GM21576 (cell line): ENCODE measurements around the gene COMMD4.
A peak's percentile ranks its signal among the peaks of the same experiment; 100 is the strongest.
"Not testable (repeated sequence)": the region's sequence is repeated elsewhere in the genome, so short reads cannot be mapped to it uniquely, and the experiment has no call there.

Source experiments
- ATAC-seq: cut with Tn5 transposase; IDR thresholded peaks from one replicate; pipeline ENCODE4 v1.9.1; 2021; ENCODE audit warnings: mild to moderate bottlenecking, moderate library complexity; ENCODE audit not compliant: unreplicated experiment

The COMMD4 gene

GRCh38 chr15:75329571-75329970 is 6.3 kb upstream of the COMMD4 start:
- no peak for ATAC-seq

DNA sequence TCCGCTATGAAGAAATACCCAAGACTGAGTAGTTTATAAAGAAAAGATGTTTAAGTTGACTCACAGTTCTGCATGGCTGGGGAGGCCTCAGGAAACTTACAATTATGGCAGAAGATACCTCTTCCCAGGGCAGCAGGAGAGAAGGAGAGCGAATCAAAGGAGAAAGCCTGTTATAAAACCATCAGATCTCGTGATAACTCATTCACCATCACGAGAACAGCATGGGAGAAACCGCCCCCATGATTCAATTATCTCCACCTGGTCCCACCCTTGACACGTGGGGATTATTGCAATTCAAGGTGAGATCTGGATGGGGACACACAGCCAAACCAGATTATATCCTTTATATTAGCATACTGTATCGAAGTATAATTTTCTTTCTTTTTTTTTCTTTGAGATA is 3.8 kb upstream of the COMMD4 start:
- not testable (repeated sequence) for ATAC-seq

GRCh38 chr15:75333654-75334419 is 2.0 kb upstream of the COMMD4 start:
- not testable (repeated sequence) for ATAC-seq

DNA sequence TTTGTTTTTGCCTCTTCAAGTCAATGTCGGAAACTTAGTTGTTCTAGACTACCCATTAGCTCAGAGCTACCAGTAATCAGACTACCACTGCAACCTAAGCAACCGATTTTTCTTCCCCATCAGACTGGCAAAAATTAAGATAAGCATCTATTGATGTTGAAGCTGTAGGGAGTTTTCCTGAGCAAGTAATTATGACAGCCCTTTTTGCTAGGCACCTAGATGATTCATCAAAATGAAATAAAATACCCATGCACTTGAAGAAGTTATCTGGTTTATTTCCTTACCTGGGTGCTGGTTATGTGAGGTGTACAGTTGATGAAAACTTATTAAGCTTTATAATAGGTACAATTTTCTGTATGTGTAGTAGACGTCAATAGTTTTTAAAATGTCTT is 554 bp upstream of the COMMD4 start:
- no peak for ATAC-seq

DNA sequence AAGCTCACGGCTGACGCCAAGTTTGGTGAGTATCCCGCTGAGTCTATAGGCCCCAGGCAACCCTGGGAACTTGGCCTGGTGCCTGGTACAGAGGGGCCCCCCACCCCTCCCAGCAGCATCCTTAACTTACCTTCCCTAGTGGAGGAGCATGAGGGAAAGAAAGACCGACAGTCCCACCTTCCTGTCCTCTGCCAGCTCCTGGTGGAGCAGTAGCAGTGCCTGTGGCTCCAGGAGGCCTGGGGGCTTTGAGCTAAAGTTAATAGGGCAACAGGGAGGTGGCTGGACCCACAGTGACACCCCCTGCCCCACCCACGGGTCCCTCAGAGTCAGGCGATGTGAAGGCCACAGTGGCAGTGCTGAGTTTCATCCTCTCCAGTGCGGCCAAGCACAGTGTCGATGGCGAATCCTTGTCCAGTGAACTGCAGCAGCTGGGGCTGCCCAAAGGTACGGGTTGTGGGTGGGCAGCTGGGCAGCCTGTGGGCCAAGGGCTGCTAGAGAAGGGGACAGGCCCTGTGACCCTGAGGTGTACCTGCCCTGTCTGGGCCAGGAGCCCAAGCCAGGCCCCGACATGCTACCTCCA is 2.9 kb downstream of the COMMD4 start:
- ATAC-seq = no peak

DNA sequence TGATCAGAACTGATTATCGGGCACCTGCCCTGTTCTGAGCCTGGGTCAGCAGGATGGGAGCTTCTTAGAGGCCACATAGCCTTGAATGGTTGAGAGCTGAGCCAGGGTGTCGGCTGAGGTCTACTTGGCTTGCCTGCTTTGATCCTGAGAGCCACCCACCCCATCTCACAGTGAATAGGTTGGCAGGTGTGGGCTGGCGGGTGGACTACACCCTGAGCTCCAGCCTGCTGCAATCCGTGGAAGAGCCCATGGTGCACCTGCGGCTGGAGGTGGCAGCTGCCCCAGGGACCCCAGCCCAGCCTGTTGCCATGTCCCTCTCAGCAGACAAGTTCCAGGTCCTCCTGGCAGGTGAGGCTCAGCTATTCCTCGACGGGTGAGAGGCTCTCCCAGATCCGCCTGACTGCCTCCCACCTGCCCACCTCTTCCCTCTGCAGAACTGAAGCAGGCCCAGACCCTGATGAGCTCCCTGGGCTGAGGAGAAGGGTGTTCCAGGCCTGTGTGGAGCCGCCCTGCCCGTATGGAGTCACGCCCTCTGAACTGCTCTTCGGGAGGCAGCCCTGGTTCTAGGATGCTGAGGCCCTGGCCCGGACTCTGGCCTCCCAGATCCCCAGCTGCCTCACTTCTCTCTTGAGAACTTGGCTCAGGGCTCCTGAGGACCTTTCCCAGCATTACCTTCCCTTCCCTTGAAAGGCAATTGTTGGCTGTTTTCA is 3.8 kb downstream of the COMMD4 start:
- ATAC-seq = no peak

- no peak for ATAC-seq
These were observed 6.4 kb downstream of the COMMD4 start for GRCh38 chr15:75342221-75342620.

DNA sequence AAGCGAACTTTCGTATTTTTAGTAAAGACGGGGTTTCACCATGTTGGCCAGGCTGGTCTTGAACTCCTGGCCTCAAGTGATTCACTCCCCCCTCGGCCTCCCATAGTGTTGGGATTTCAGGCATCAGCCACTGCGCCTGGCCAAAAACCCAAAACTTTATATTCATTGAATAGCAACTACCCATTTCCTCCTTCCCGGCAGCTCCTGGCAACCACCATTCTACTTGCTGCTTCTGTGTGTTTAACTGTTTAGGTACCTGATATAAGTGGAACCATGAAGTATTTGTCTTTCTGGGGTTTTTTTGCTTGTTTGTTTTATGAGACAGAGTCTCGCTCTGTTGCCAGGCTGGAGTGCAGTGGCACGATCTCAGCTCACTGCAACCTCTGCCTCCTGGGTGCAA is 8.1 kb downstream of the COMMD4 start:
- not testable (repeated sequence) for ATAC-seq

GRCh38 chr15:75346796-75347221 is 10.9 kb downstream of the COMMD4 start, which contains the start of gene NEIL1:
Gene NEIL1 (plus strand): TSS chr15:75347039. CDS start chr15:75348906, 1,867 bp downstream.
- no peak for ATAC-seq

DNA sequence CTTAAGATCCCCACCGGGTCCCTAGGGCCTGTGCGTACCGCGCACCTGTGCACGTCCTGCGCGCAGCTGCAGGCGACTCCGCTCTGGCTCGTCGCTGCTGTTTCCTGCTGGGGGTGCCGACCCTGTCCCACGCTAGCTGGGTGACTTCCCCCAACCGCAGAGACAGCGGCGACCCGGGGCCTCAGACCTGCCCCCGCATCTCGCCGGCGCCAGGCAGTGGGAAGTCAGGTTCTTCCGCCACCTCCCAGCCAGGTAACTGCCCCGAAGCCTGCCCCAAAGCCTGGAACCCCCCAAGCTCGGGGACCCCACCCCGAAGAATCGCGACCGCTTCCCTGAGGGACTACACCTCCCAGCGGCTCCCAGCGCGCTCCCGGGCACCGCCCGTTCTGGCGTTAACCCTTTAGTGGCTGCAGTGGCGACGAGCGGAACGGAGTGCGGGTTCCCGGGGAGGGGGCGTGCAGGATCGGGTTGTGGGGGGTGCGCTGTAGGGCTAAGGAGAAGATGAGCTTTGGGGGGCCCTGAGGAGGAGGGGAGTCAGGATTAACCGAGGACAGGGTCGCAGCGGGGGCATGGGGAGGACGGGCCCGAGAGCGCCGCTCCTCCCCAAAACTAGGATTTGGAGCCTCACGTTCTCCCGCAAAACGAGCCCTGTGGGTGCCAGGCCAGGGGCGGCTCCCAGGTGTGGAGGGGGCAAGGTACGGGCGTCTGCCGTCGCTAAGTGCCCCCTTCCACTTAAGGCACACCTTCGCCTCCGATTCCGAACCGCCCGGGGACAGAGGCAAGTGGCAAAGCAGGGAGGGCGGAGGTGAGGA is 11.6 kb downstream of the COMMD4 start:
- no peak for ATAC-seq

- ATAC-seq = no peak
These were observed 12.2 kb downstream of the COMMD4 start for GRCh38 chr15:75348034-75348561.

DNA sequence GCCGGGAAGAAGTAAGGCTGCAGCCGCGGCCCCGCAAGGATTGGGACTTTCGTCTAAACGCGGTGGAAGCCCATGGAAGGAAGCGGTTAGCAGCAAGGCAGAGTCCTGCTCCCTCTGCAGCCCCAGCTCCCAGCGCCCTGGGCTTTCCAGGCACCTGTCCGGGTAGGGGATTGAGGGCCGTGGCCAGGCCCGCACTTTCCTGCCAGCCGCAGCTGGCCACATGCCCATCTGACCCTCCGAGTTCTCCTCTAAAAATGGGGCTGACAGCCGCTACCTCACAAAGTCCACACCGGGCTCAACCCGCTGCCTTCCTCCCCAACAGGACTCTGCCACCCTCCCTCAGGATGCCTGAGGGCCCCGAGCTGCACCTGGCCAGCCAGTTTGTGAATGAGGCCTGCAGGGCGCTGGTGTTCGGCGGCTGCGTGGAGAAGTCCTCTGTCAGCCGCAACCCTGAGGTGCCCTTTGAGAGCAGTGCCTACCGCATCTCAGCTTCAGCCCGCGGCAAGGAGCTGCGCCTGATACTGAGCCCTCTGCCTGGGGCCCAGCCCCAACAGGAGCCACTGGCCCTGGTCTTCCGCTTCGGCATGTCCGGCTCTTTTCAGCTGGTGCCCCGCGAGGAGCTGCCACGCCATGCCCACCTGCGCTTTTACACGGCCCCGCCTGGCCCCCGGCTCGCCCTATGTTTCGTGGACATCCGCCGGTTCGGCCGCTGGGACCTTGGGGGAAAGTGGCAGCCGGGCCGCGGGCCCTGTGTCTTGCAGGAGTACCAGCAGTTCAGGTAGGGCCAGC is 12.9 kb downstream of the COMMD4 start:
- ATAC-seq = no peak

DNA sequence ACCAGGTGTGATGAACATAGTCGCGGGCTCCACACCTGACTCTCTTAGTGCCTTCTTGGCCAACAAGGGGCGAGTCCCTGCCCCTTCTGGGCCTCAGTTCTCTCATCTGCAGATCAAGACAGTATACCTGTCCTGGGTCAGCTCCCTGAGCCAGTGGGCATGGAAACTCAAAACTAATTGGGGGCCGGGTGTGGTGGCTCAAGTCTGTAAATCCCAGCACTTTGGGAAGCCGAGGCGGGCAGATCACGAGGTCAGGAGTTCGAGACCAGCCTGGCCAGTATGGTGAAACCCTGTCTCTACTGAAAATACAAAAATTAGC is 13.4 kb downstream of the COMMD4 start:
- not testable (repeated sequence) for ATAC-seq

- peak; percentile 58 for ATAC-seq
These were observed 14.2 kb downstream of the COMMD4 start for GRCh38 chr15:75349851-75350588.

DNA sequence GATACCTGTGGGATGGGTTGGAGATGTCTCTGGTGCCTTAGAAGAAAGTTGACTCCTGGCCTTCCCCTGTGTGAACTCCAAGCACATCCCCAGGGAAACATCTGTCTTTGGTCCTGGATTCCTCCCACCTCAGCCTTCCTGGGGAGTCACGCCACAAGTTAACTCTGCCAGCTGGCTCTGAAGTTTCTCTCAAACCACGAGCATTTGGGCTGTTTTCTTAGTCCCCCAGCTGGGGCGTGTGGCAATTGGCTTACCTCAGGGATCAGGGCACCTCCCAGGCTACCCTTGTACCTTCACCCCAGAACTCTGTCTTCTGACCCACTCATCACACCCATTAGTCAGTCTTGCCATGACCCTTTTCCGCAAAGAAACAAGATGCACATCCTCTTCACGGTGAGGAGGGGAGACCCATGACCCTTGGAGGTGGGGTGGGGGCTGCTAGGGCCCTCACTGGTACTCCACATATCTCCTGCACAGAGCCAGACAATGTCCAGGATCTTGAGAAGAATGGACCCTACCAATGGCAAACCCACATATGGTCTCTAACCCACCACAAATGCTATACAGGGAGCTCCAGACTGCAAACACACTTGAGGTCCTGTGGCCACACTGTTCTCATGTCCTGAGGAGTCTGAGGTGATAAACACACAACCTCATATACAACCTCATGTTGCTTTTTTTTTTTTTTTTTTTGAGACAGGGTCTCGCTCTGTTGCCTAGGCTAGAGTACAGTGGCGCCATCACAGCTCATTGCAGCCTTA is 14.9 kb downstream of the COMMD4 start:
- ATAC-seq = no peak

DNA sequence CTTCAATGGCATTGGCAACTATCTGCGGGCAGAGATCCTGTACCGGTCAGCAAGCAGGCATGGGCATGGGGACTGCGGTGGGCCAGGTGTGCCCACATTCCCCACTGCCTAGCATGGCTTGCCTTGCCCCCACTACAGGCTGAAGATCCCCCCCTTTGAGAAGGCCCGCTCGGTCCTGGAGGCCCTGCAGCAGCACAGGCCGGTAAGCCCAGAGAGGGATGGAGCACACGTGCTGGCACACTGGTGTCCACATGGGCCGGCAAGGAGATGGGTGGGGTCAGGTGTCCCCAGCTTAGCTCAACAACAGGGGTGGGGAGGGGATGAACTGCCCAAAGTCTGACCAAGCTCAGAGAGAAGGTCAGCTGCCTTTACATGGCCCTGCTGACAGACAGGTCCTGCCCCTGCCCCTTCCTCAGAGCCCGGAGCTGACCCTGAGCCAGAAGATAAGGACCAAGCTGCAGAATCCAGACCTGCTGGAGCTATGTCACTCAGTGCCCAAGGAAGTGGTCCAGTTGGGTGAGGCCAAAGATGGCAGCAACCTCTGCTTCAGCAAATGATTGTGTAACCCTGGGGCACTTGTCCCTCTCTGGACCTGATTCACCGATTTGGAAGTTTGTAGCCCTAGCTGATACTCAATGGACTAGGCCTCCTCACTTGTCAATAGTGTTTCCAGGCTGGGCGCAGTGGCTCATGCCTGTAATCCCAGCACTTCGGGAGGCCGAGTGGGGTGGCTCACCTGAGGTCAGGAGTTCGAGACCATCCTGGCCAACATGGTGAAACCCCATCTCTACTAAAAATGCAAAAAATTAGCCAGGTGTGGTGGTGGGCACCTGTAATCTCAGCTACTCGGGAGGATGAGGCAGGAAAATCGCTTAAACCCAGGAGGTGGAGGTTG is 16.6 kb downstream of the COMMD4 start:
- ATAC-seq = no peak

- no peak for ATAC-seq
These were observed 17.7 kb downstream of the COMMD4 start for GRCh38 chr15:75353604-75354003.

- ATAC-seq = no peak
These were observed 18.6 kb downstream of the COMMD4 start for GRCh38 chr15:75354454-75354853.
